Ovary (tissue), 3 donors: Measurements from ENCODE around the gene PAQR3.

Source experiments
- EP300 ChIP-seq: sonication (generic); formaldehyde crosslinking; IDR thresholded peaks from one replicate; pipeline ENCODE4 v1.6.1; 2017; ENCODE audit warnings: antibody characterized with exemption
- POLR2A ChIP-seq: fragments of 450-650 bp; IDR thresholded peaks from one replicate; pipeline ENCODE4 v1.6.1; 2017; ENCODE audit warnings: antibody characterized with exemption, mild to moderate bottlenecking, moderate library complexity
- TF ChIP-seq, protein P1 (sequence below), 3 donors: fragments of 450-650 bp in 2 of 3; fragments of 200-600 bp in 1 of 3; IDR thresholded peaks; one replicate each; pipeline versions ENCODE4 v1.5.1 to v1.8.0; 2016 to 2022; ENCODE audit warnings: antibody characterized with exemption in 3 of 3, mild to moderate bottlenecking in 1 of 3
- donor health status: DM: no; HTN: no; CAD: no.

DNA sequence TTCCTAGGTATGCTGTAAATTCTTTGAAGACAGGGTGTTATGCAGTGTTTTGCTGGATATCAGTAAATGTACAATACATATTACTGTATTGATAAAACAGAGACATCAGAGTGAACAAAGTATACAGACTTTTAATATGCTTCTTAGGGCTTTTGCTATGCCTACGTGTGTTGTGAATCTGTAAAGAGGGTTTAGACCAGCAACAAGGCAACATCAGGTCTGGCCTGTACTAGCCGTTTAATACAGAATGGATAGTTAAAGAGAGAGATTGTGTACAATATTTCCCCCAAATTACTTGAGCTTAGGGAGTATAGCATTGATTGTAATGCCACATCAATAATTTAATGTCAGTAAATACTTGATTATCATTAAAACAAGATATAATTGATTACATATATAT lies 75.2 kb downstream of the PAQR3 start:
- TF ChIP-seq, protein P1, sequence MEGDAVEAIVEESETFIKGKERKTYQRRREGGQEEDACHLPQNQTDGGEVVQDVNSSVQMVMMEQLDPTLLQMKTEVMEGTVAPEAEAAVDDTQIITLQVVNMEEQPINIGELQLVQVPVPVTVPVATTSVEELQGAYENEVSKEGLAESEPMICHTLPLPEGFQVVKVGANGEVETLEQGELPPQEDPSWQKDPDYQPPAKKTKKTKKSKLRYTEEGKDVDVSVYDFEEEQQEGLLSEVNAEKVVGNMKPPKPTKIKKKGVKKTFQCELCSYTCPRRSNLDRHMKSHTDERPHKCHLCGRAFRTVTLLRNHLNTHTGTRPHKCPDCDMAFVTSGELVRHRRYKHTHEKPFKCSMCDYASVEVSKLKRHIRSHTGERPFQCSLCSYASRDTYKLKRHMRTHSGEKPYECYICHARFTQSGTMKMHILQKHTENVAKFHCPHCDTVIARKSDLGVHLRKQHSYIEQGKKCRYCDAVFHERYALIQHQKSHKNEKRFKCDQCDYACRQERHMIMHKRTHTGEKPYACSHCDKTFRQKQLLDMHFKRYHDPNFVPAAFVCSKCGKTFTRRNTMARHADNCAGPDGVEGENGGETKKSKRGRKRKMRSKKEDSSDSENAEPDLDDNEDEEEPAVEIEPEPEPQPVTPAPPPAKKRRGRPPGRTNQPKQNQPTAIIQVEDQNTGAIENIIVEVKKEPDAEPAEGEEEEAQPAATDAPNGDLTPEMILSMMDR (IDR thresholded peaks at IDR 0.05), result no peak
- TF ChIP-seq POLR2A (no peak), EP300 (no peak)
